Measurements from ENCODE around the gene ZNF839.

DNA sequence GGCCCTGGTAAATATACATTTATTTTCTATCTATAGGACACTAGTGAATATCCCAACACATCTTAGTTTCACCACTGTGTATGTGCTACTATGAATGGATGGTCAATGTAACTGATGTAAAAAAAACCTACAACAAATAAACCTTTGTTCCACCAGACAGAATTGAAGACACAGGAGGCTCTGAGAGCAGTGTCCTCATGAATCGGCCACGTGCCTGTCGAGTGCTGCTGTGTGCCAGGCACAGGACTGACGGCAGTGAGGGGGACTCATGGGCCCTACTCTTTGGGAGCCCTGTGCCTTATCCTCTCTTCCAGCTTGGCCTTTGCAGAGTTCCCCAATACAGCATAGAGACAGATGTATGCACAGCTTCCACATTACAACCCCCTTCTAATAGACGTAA lies 24.9 kb downstream of the ZNF839 start:
- no peak for TF ChIP-seq CSDC2 (CRISPR knock-in tag; IDR thresholded peaks at IDR 0.05)
- no peak for TF ChIP-seq ZFP30 (CRISPR knock-in tag; IDR thresholded peaks at IDR 0.05)
